IMR-90 (cell line): ENCODE results near the gene TBCE. TPM values are rescaled to one million over a fixed set of nuclear protein-coding genes. Genes with fewer than 3 reads are reported as not detected.
"Not testable (repeated sequence)": the region's sequence is repeated elsewhere in the genome, so short reads cannot be mapped to it uniquely, and the experiment has no call there.

ENCODE experiments used
- ATAC-seq: fragments of 200-7000 bp; cut with Tn5 transposase; 2 replicates; pipeline ENCODE4 v1.9.1; 2020; ENCODE audit warnings: low read depth, mild to moderate bottlenecking, moderate library complexity
- BruUV-seq: library from RNA; stranded (reverse); fragments of 400-500 nt; replicated peaks from 2 replicates; lab custom pipeline; 2021; lab: Mats Ljungman, UMichigan
- CTCF ChIA-PET: fragments of 300-600 bp; formaldehyde crosslinking; extraction: SDS; loops from one replicate; lab custom pipeline; 2021; ENCODE audit warnings: antibody characterized with exemption; lab: Yijun Ruan, JAX
- POLR2A ChIA-PET: fragments of 300-600 bp; sonication (Branson Sonifier 250); formaldehyde crosslinking; loops from one replicate; lab custom pipeline; 2022; ENCODE audit warnings: antibody characterized with exemption; ENCODE audit not compliant: unreplicated experiment; lab: Charles Lee
- DNase-seq: peaks from one replicate; pipeline ENCODE4 v3.0.0; 2013
- H2AFZ ChIP-seq: replicated peaks from 2 replicates; pipeline ENCODE3; 2013; ENCODE audit warnings: low read length, mild to moderate bottlenecking; ENCODE audit not compliant: poor library complexity
- H2AK5ac ChIP-seq: 2 replicates; pipeline ENCODE4 v1.6.1; 2013; ENCODE audit warnings: low read depth, low read length, inconsistent platforms
- H2AK9ac ChIP-seq: replicated peaks from 2 replicates; pipeline ENCODE3; 2013; ENCODE audit warnings: mild to moderate bottlenecking, low read depth, low read length, moderate library complexity; ENCODE audit not compliant: poor library complexity
- H2BK120ac ChIP-seq: 2 replicates; pipeline ENCODE4 v1.6.1; 2013; ENCODE audit warnings: low read depth, low read length, inconsistent platforms
- H2BK15ac ChIP-seq: 3 replicates; pipeline ENCODE4 v1.6.1; 2013; ENCODE audit warnings: low read depth, low read length, inconsistent platforms
- H2BK20ac ChIP-seq: 2 replicates; pipeline ENCODE4 v1.6.1; 2013; ENCODE audit warnings: low read depth, mild to moderate bottlenecking, inconsistent platforms, low read length, moderate library complexity
- H2BK5ac ChIP-seq: 2 replicates; pipeline ENCODE4 v1.6.1; 2013; ENCODE audit warnings: mild to moderate bottlenecking, low read depth, low read length, inconsistent platforms; ENCODE audit not compliant: poor library complexity, severe bottlenecking
- H3K14ac ChIP-seq: replicated peaks from 2 replicates; pipeline ENCODE4 v1.6.1; 2013; ENCODE audit warnings: low read depth, low read length, inconsistent platforms
- H3K18ac ChIP-seq: 2 replicates; pipeline ENCODE4 v1.6.1; 2013; ENCODE audit warnings: low read depth, low read length, control low read depth
- H3K23ac ChIP-seq: 2 replicates; pipeline ENCODE4 v1.6.1; 2013; ENCODE audit warnings: low read depth, low read length, inconsistent platforms
- H3K27ac ChIP-seq: 2 replicates; pipeline ENCODE4 v1.5.1; 2013; ENCODE audit warnings: mild to moderate bottlenecking, control low read depth, low read length; ENCODE audit not compliant: insufficient read depth
- H3K27me3 ChIP-seq: 2 replicates; pipeline ENCODE4 v1.6.1; 2013; ENCODE audit warnings: low read length; ENCODE audit not compliant: control insufficient read depth, insufficient read depth
- H3K36me3 ChIP-seq: 2 replicates; pipeline ENCODE4 v1.6.1; 2013; ENCODE audit warnings: low read length, mixed read lengths; ENCODE audit not compliant: control insufficient read depth, insufficient read depth
- H3K4ac ChIP-seq: 2 replicates; pipeline ENCODE4 v1.6.1; 2013; ENCODE audit warnings: low read depth, low read length, inconsistent platforms
- H3K4me1 ChIP-seq: 2 replicates; pipeline ENCODE4 v1.6.1; 2013; ENCODE audit warnings: low read length, mixed read lengths; ENCODE audit not compliant: control insufficient read depth, insufficient read depth
- H3K4me2 ChIP-seq: 2 replicates; pipeline ENCODE4 v1.6.1; 2013; ENCODE audit warnings: low read depth, mild to moderate bottlenecking, control low read depth, low read length, moderate library complexity
- H3K4me3 ChIP-seq: 2 replicates; pipeline ENCODE4 v1.5.1; 2013; ENCODE audit warnings: low read depth, mild to moderate bottlenecking, control low read depth, low read length, moderate library complexity; ENCODE audit not compliant: insufficient read depth
- H3K56ac ChIP-seq: 2 replicates; pipeline ENCODE4 v1.6.1; 2013; ENCODE audit warnings: low read length, inconsistent platforms; ENCODE audit not compliant: insufficient read depth; ENCODE audit errors: extremely low read depth
- H3K79me1 ChIP-seq, 2 experiments: 2 replicates each; pipeline ENCODE4 v1.6.1; 2013; ENCODE audit warnings: low read length in 2 of 2, inconsistent platforms in 1 of 2, low read depth in 1 of 2
- H3K9ac ChIP-seq: 2 replicates; pipeline ENCODE4 v1.6.1; 2013; ENCODE audit warnings: low read depth, low read length, control low read depth
- H3K9me1 ChIP-seq: 2 replicates; pipeline ENCODE4 v1.6.1; 2013; ENCODE audit warnings: low read length, inconsistent platforms; ENCODE audit not compliant: insufficient read depth
- H3K9me3 ChIP-seq: 2 replicates; pipeline ENCODE4 v1.6.1; 2013; ENCODE audit warnings: low read length; ENCODE audit not compliant: control insufficient read depth, insufficient read depth
- H4K20me1 ChIP-seq: 2 replicates; pipeline ENCODE4 v1.6.1; 2013; ENCODE audit warnings: low read length, inconsistent platforms; ENCODE audit not compliant: insufficient read depth
- H4K5ac ChIP-seq: 2 replicates; pipeline ENCODE4 v1.6.1; 2013; ENCODE audit warnings: mild to moderate bottlenecking, low read depth, low read length, control low read depth
- H4K8ac ChIP-seq, 2 experiments: 2 replicates each; pipeline ENCODE4 v1.6.1; 2013; ENCODE audit warnings: low read depth in 2 of 2, low read length in 2 of 2, control low read depth in 1 of 2, inconsistent platforms in 1 of 2
- H4K91ac ChIP-seq: 2 replicates; pipeline ENCODE4 v1.6.1; 2013; ENCODE audit warnings: low read depth, low read length, inconsistent platforms; ENCODE audit not compliant: insufficient read depth
- WGBS, 2 experiments: methylation state at CpG; one replicate each; pipeline versions ENCODE4 v1.1.5 to v1.1.7; 2013; ENCODE audit warnings: missing lambda C conversion rate in 2 of 2; ENCODE audit not compliant: insufficient read length in 1 of 2; ENCODE audit errors: extremely low coverage in 2 of 2; 5-methylcytosine and 5-hydroxymethylcytosine counted together
- dilution Hi-C: fragments of 300-500 bp; cut with HindIII; formaldehyde crosslinking; loops from one replicate; pipeline ENCODE4 v1.14.3; 2018; ENCODE audit warnings: low sequenced_read_pairs; ENCODE audit not compliant: unreplicated experiment
- in situ Hi-C: fragments of 300-500 bp; cut with MboI; formaldehyde crosslinking; loops from 3 replicates; pipeline ENCODE4 v1.14.3; 2019; ENCODE audit warnings: low sequenced_read_pairs, inconsistent platforms, mixed read lengths
- intact Hi-C: fragments of 100-400 bp; cut with micrococcal nuclease; formaldehyde crosslinking; loops from 2 replicates; pipeline ENCODE4 v1.10.0; 2022
- polyA plus RNA-seq, 3 experiments: library from polyadenylated mRNA; depleted of rRNA; stranded (reverse); fragments of >200 nt; gene quantifications; 2 replicates each; pipeline ENCODE4 v1.2.3, GENCODE V29; 2012; ENCODE audit warnings: low replicate concordance in 1 of 3
- total RNA-seq: library from RNA; depleted of rRNA; stranded (reverse); fragments of >200 nt; gene quantifications from 2 replicates; pipeline ENCODE4 v1.2.3, GENCODE V29; 2012

Gene TBCE
- total and polyA plus RNA-seq, 2 of the 4 experiments (the other 2 are of a cell fraction) = 25.3 to 26.7 TPM

GRCh38 chr1:235385633-235386032, 18.4 kb downstream of the TBCE start:
- H3K27me3 ChIP-seq, H3K9me1 ChIP-seq, H4K91ac ChIP-seq, H3K18ac ChIP-seq, H3K36me3 ChIP-seq, H2AK5ac ChIP-seq, BruUV-seq, H3K9me3 ChIP-seq, ATAC-seq, H4K8ac ChIP-seq, in situ Hi-C loops, H3K27ac ChIP-seq, H4K20me1 ChIP-seq, H3K4me1 ChIP-seq, H3K9ac ChIP-seq, H2BK120ac ChIP-seq, H2BK20ac ChIP-seq, H2BK5ac ChIP-seq, CTCF ChIA-PET, intact Hi-C loops, H3K56ac ChIP-seq, H2AK9ac ChIP-seq, H4K5ac ChIP-seq, DNase-seq, H3K4me2 ChIP-seq, H3K4ac ChIP-seq, POLR2A ChIA-PET, H2AFZ ChIP-seq, H2BK15ac ChIP-seq, dilution Hi-C loops, H3K14ac ChIP-seq, H3K23ac ChIP-seq, H3K4me3 ChIP-seq: not testable (repeated sequence)
- WGBS, 2 experiments = no CpG with 5 or more reads among the region's 1 CpG
- peaks cover 5 to 16% of the 10 kb centered on the region in 2 experiments; a peak in 3 of 4 replicates for H3K79me1 ChIP-seq
